Activated effector memory CD4-positive, alpha-beta T cell treated with anti-CD3 and anti-CD28 coated beads, Interleukin-2, amount 50 U/mL, for 16 hours (primary cell): ENCODE results near the gene LLGL1.

Experiments
- DNase-seq: peaks from one replicate; pipeline ENCODE4 v3.0.0-alpha.2; 2020

Gene LLGL1

DNA sequence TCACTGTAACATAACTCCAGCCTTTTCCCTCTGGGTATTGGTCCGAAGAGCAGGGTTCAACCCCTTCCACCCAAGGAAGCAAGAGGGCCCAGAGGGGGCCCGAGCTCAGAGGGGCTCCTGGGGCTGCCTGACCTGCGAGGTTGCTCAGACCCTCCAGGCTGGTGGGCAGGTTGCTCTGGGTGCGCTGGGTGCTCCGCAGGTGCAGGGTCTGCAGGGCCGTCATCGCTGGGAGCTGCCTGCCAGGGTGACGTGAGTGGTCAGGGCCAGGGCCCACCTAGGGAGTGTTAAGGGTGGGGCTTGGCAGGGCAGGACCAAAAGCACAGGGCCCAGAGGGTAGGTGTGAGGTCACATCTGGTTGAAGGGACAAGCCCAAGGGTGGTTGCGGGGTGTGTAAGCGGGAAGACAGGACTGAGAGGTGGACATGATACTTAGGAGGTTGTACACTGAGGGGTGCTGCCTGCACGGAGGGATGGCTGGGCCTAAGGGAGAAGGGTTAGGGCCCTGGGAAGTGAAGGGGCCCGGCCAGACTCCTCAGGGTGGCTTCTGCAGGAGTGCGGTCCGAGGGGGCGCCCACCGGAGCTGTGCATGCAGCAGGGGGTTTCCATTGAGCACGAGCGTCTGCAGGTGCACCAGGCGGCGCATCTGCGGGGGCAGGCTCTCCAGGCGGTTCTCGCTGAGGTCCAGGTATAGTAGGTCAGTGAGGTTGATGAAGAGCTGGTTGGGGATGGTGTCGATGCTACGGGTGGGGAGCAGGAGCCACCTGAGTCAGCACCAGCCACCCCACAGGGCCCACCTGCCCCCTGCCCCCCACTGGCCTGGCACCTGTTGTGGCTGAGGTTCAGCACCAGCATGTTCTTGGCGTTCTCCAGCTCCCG lies 28.7 kb downstream of the LLGL1 start:
- no peak for DNase-seq

DNA sequence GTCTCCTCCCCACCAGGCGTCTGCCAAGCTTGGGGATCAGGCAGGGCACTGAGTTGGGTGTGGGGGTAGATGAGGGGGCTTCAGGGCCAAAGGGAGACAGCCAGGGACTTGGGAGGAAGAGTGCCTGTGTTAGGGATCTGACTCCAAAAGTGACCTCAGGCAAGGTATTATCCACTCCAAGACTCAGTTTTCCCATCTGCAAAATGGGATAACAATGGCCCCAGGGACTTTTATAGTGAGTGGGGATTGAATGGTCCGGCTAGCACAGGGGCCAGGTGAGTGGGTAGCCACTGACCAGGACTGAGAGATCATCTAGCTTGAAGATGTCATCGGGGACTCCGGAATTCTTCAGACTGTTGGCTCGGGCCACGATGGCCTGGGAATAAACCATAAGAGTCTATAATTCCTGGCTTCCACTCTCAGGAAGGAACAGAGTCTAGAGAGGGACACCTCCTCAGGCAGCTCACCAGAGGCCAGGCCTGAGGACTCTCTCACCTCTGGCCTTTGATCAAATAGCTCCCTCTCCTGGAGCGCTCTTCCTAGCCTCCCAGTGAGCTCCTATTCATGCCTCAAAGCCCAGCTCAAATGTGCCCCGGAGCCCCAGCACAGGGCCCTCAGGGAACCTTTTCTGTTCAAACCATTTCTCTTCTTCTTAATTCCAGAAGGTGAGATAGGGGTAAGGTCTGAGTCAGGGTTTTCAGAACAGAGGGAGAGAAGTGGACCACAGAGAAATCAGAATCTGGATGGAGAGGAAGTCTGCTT lies 29.6 kb downstream of the LLGL1 start:
- no peak for DNase-seq

DNA sequence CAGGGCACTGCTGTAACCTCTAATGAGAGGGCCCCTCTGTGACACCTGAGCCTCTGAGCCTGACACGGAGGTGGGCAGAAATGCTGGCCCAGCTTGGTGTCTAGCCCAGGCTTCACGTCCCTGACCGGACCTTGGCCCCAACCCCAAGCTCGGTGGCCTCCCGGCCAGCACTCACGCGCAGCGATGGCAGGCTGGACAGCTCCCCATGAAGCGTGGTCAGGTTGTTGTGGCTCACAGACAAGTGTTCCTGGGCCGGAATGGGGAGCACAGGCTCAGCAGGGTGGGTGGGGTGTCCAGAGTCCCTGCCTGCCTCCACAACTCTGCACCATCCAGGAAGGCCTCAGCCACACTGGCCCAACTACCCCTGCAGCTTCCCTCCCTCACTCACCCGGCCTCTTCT lies 30.9 kb downstream of the LLGL1 start:
- DNase-seq = no peak

GRCh38 chr17:18256776-18257175 lies 31.3 kb downstream of the LLGL1 start:
- DNase-seq = no peak

DNA sequence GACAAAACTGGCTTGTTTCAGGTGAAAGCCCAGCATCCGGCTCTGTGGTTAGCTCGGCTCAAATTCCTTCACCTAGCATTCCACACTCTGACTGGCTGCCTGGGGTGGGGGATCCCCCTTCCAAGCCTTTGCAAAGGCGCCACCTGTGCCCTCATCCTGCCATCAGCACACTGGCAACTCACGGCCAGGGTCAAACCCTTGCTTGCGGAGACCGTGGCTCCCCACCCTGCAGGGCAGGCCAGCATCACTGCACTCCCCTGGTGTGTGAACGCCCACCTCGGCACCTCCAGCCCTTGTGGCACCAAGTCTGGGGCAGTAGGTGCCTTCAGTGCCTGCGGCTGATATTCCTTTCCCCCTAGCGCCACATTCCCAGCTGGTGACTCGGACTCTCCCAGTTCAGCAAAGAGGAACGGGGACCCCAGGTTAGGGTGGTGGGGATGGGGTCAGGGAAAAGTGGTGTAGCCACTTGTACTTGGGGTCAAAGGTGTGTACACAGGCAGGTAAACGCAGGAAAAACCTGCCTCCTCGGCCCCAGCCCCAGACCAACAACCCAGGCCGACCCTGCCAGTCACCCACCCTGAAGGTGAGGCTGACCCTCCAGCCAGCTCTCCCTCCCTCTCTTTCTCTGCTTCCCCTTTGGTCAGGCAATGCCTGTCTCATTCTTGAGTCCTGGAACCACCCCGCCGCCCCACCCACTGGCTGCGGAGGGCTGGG lies 32.0 kb downstream of the LLGL1 start:
- peak; percentile 72 for DNase-seq

DNA sequence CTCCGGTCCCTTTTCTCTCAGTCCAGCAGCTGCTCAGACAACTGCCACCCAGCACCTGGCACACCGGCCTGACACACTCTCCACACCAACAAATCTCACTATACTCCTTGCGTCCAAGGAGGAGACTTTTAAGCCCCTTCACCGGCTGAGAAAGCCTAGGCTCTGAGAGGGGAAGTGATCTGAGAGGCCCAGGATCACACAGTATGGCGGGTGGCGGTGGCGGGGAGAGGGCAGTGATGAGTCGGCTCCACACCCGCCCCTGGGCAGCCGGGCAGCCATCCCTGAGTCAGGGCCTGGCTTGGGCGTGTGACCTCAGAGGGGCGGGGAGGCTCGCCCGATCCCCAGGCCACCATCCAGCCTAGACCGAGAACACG lies 32.5 kb downstream of the LLGL1 start:
- peak; percentile 85 for DNase-seq

GRCh38 chr17:18258356-18259038 lies 33.1 kb downstream of the LLGL1 start, which contains the start of gene FLII:
TSS of gene FLII (minus strand) at chr17:18258738. CDS start at chr17:18258690, 48 bp downstream.
- DNase-seq = peak; percentile 88

DNA sequence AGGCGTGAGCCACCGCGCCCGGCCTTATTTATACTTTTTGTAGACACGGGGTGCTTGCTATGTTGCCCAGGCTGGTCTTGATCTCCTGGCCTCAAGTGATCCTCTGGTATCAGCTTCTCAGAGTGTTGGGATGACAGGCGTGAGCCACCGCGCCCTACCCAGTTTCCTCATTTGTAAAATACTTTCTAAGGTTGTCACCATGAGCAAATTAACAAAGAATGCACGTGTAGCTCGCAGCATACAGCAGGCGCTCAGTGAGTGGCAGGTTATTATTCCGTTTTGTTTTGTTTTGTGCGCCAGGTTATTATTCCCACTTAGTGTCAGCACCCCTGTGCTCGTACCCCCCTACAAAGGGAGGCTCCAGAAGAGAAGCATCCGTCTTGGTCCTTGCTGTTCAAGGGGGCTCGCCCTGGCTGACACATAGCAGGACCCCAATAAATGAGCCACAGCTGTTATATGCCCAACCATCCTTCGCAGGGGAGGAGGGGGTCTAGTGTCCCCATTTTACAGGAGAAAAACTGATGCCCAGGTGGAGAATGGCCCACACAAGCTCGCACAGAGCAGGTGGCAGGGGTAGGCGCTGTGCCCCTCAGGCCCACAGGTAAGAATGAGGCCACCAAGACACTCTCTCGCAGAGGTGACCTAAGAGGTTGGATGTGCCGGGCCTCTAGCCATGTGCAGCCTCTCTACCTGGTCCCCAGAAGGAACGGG lies 34.3 kb downstream of the LLGL1 start:
- DNase-seq = no peak

- DNase-seq = peak; percentile 98
These were observed 35.1 kb downstream of the LLGL1 start, which contains the start of gene MIEF2 for GRCh38 chr17:18260332-18261145. TSS of gene MIEF2 (plus strand) at chr17:18260662. CDS start at chr17:18262721, 2,059 bp downstream.

DNA sequence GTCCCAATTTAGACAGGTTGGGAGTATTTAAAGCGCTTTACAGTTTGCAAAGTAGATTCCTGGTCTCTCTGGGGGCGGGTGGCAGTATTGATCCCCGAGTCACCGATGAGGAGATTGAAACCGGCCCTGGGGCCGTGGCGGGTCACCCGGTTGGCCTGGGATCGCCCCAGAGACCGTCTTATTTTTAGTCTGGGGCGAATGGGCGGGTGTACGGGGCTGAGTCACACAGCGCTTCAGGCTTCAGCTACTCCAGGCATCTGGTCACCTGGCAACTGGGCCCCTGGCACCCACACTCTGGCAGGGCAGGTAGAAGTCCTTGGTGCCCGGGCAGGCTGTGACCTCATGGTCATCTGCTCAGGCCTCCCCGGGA lies 35.7 kb downstream of the LLGL1 start:
- peak; percentile 77 for DNase-seq

DNA sequence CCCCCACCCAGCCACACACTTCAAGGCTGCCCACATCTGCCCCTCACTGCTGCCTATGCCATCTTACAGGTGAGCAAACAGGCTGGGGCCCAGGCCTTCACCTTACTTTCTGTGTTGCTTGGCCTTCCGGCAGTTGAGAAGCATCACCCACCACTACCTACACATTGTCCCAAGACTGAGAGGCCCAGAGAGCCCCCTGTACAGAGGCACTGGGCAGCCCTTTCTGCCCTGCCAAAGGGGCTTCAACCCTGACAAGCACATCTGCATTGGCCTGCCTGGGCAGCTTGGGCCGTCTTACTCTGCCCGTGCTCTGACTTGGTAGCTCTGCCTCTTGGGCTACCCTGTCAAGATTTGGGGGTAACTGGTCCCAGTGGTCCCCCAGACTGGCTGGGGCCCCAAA lies 36.2 kb downstream of the LLGL1 start:
- no peak for DNase-seq

DNA sequence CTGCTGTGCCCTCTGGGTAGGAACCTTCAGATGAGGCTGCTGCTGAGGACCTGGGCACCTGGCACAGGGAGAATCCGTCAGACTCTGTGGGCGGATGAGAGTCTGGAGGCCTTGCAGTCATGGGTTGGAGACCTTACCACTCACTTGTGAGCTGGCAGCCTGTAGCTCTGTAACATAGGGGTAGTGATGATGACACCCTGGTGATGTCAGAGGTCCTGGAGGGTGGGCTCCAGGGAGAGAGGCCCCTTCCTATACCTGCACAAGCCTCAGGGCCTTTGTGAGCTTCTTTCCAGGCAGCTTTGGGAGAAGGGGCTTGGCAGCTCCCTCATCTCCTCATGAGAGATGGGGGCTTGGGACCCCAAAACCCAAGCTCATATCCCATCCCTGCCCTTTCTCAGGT lies 36.7 kb downstream of the LLGL1 start:
- no peak for DNase-seq

GRCh38 chr17:18262641-18263040 lies 37.2 kb downstream of the LLGL1 start:
- DNase-seq = no peak

GRCh38 chr17:18263885-18264682 lies 38.6 kb downstream of the LLGL1 start:
- DNase-seq = no peak

GRCh38 chr17:18267366-18267765 lies 41.9 kb downstream of the LLGL1 start:
- no peak for DNase-seq

- DNase-seq = no peak
These were observed 42.7 kb downstream of the LLGL1 start for GRCh38 chr17:18267927-18268711.

- no peak for DNase-seq
These were observed 44.9 kb downstream of the LLGL1 start for GRCh38 chr17:18270046-18270931.

GRCh38 chr17:18277076-18277475 lies 51.6 kb downstream of the LLGL1 start:
- no peak for DNase-seq
